Trophoblast cell (in vitro differentiated cells and primary cell): ENCODE measurements around the gene ANGPTL1.

Source experiments
- DNase-seq, 2 donors: peaks; one replicate each; pipeline ENCODE4 v3.0.0-alpha.2; 2016
- H2AFZ ChIP-seq: 2 replicates; pipeline ENCODE4 v1.6.1; 2013; ENCODE audit warnings: low read length, moderate library complexity, mild to moderate bottlenecking; ENCODE audit not compliant: insufficient read depth, poor library complexity
- H2AK5ac ChIP-seq: 2 replicates; pipeline ENCODE4 v1.6.1; 2013; ENCODE audit warnings: mild to moderate bottlenecking, low read length
- H2BK120ac ChIP-seq: 2 replicates; pipeline ENCODE4 v1.6.1; 2013; ENCODE audit warnings: low read length, mild to moderate bottlenecking, moderate library complexity; ENCODE audit not compliant: insufficient read depth, poor library complexity
- H2BK12ac ChIP-seq: 2 replicates; pipeline ENCODE4 v1.6.1; 2013; ENCODE audit warnings: mild to moderate bottlenecking, low read length, moderate library complexity
- H2BK5ac ChIP-seq: 2 replicates; pipeline ENCODE4 v1.6.1; 2013; ENCODE audit warnings: low read length, low read depth, moderate library complexity, mild to moderate bottlenecking; ENCODE audit not compliant: poor library complexity
- H3K14ac ChIP-seq: 2 replicates; pipeline ENCODE4 v1.6.1; 2013; ENCODE audit warnings: mild to moderate bottlenecking, low read length
- H3K18ac ChIP-seq: 2 replicates; pipeline ENCODE4 v1.6.1; 2013; ENCODE audit warnings: mild to moderate bottlenecking, low read length
- H3K23ac ChIP-seq: 2 replicates; pipeline ENCODE4 v1.6.1; 2013; ENCODE audit warnings: low read length
- H3K27ac ChIP-seq: 2 replicates; pipeline ENCODE4 v1.5.1; 2013; ENCODE audit warnings: low read depth, mild to moderate bottlenecking, inconsistent platforms, low read length, moderate library complexity
- H3K27me3 ChIP-seq: 2 replicates; pipeline ENCODE4 v1.6.1; 2013; ENCODE audit warnings: inconsistent platforms, mild to moderate bottlenecking, low read length, moderate library complexity; ENCODE audit not compliant: insufficient read depth
- H3K36me3 ChIP-seq, 2 experiments: 1 replicate in 1 of 2; 2 replicates in 1 of 2; pipeline ENCODE4 v1.6.1; 2013; ENCODE audit warnings: low read length in 2 of 2, mild to moderate bottlenecking in 2 of 2, moderate library complexity in 1 of 2; ENCODE audit not compliant: insufficient read depth in 2 of 2, control insufficient read depth in 1 of 2
- H3K4ac ChIP-seq: 2 replicates; pipeline ENCODE4 v1.6.1; 2013; ENCODE audit warnings: low read depth, mild to moderate bottlenecking, low read length, moderate library complexity
- H3K4me1 ChIP-seq, 2 experiments: 1 replicate in 1 of 2; 2 replicates in 1 of 2; pipeline ENCODE4 v1.6.1; 2013; ENCODE audit warnings: low read length in 2 of 2, mild to moderate bottlenecking in 2 of 2, moderate library complexity in 1 of 2; ENCODE audit not compliant: insufficient read depth in 2 of 2, control insufficient read depth in 1 of 2
- H3K4me2 ChIP-seq: 2 replicates; pipeline ENCODE4 v1.6.1; 2013; ENCODE audit warnings: inconsistent platforms, mild to moderate bottlenecking, low read length, moderate library complexity
- H3K4me3 ChIP-seq: 2 replicates; pipeline ENCODE4 v1.5.1; 2013; ENCODE audit warnings: mild to moderate bottlenecking, low read depth, low read length, inconsistent platforms
- H3K79me1 ChIP-seq: one replicate; pipeline ENCODE4 v1.6.1; 2013; ENCODE audit warnings: low read length
- H3K79me2 ChIP-seq: 2 replicates; pipeline ENCODE4 v1.6.1; 2013; ENCODE audit warnings: low read length, mild to moderate bottlenecking; ENCODE audit not compliant: control insufficient read depth, insufficient read depth, poor library complexity
- H3K9ac ChIP-seq: 2 replicates; pipeline ENCODE4 v1.6.1; 2013; ENCODE audit warnings: mild to moderate bottlenecking, low read length
- H3K9me3 ChIP-seq: 2 replicates; pipeline ENCODE4 v1.6.1; 2013; ENCODE audit warnings: low read depth, mild to moderate bottlenecking, control low read depth, inconsistent platforms, low read length; ENCODE audit not compliant: insufficient read depth
- H4K12ac ChIP-seq: 2 replicates; pipeline ENCODE4 v1.6.1; 2013; ENCODE audit warnings: low read depth, mild to moderate bottlenecking, low read length, moderate library complexity
- H4K8ac ChIP-seq: 2 replicates; pipeline ENCODE4 v1.6.1; 2013; ENCODE audit warnings: low read depth, mild to moderate bottlenecking, low read length, moderate library complexity
- H4K91ac ChIP-seq: one replicate; pipeline ENCODE4 v1.6.1; 2013; ENCODE audit warnings: low read depth, mild to moderate bottlenecking, low read length, moderate library complexity
- WGBS: extraction: QIAGEN DNeasy Blood & Tissue Kit; methylation state at CpG from one replicate; pipeline ENCODE4 v1.1.7; 2013; ENCODE audit warnings: missing lambda C conversion rate; ENCODE audit not compliant: insufficient read length, insufficient coverage; ENCODE audit errors: extremely low coverage; 5-methylcytosine and 5-hydroxymethylcytosine counted together

Gene ANGPTL1

DNA sequence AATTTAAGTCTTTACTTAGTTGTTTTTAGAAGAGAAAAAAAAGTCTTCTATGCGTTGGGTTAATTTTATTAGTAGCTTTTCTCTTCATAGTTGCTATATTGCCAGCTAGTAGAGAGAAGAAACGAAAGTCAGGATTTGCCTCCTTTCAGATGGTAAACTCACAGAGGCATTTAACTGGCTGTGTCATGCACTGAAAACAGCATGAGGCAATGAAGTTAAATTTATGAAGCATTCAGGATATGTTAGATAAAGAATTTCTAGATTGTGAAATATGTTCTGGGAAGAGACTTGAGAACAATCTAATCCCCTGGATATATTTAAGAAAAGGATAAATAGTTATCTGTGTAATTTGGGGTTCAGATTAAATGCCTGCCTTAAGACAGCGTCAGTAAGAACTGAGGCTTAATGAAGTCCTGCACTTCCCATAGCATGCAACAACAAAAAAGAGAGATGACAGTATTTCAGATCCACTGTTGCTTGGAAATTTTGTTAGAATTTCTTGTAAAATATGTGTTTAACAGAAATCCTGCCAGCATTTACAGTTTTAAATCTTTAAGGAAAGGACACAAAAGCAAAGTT lies 1.7 kb downstream of the ANGPTL1 start:
- Histone ChIP-seq H3K14ac (no peak overlapping the region), H3K27me3 (no peaks in the 10 kb centered on the region), H4K8ac (no peak overlapping the region), H3K4ac (no peak overlapping the region), H2AK5ac (no peak overlapping the region), H3K4me2 (no peak overlapping the region), H3K4me3 (no peak overlapping the region), H2BK120ac (no peak overlapping the region), H2BK12ac (no peak overlapping the region), H3K79me2 (no peaks in the 10 kb centered on the region), H3K27ac (no peak overlapping the region), H4K91ac (no peak overlapping the region), H3K79me1 (peaks cover 2% of the 10 kb centered on the region), H3K18ac (no peak overlapping the region), H2AFZ (no peak overlapping the region), H3K36me3 (no peaks in the 10 kb centered on the region), H3K23ac (no peak overlapping the region), H2BK5ac (no peak overlapping the region), H3K9me3 (no peaks in the 10 kb centered on the region), H3K9ac (no peak overlapping the region), H4K12ac (no peak overlapping the region), H3K4me1 (peaks cover 0 to 5% of the 10 kb centered on the region in 2 experiments)
- no CpG with 5 or more reads among the region's 3 CpGs for WGBS
- no peak for DNase-seq

DNA sequence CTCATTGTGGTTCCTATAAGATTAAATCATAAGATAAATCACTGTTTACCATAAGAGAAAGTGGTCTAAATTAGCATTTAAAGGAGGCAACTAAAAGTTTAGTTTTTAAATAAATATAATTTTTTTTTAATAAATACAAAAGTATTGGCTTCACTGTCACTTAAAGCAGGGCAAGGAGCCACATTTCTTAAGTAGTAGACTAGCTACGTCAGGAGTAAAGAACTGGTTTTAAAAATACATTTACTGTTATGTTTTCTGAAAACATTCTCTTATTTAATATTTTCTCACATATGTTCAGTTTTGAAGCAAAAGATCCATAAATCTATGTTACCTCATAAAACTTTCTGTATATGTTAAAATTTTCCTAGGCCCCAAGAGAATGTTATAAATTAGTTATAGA lies 2.2 kb downstream of the ANGPTL1 start:
- no peak overlapping the region for H2AK5ac ChIP-seq
- no peak overlapping the region for H4K12ac ChIP-seq
- H3K14ac ChIP-seq, result no peak overlapping the region
- no peak overlapping the region for H4K8ac ChIP-seq
- DNase-seq, result no peak
- no peak overlapping the region for H3K9ac ChIP-seq
- no peak overlapping the region for H2AFZ ChIP-seq
- H2BK120ac ChIP-seq, result no peak overlapping the region
- H3K79me1 ChIP-seq, result peaks cover 2% of the 10 kb centered on the region
- H3K4me1 ChIP-seq, result peaks cover 0 to 5% of the 10 kb centered on the region in 2 experiments
- H3K9me3 ChIP-seq, result no peaks in the 10 kb centered on the region
- H3K27me3 ChIP-seq, result no peaks in the 10 kb centered on the region
- no peak overlapping the region for H3K4me2 ChIP-seq
- no peak overlapping the region for H2BK12ac ChIP-seq
- WGBS, result no CpG with 5 or more reads among the region's 1 CpG
- H2BK5ac ChIP-seq, result no peak overlapping the region
- no peak overlapping the region for H3K27ac ChIP-seq
- H3K36me3 ChIP-seq, result no peaks in the 10 kb centered on the region
- H4K91ac ChIP-seq, result no peak overlapping the region
- H3K4me3 ChIP-seq, result no peak overlapping the region
- H3K23ac ChIP-seq, result no peak overlapping the region
- no peak overlapping the region for H3K4ac ChIP-seq
- H3K79me2 ChIP-seq, result no peaks in the 10 kb centered on the region
- H3K18ac ChIP-seq, result no peak overlapping the region

GRCh38 chr1:178867670-178868069 lies 3.2 kb downstream of the ANGPTL1 start:
- H2BK5ac ChIP-seq, result no peak overlapping the region

DNA sequence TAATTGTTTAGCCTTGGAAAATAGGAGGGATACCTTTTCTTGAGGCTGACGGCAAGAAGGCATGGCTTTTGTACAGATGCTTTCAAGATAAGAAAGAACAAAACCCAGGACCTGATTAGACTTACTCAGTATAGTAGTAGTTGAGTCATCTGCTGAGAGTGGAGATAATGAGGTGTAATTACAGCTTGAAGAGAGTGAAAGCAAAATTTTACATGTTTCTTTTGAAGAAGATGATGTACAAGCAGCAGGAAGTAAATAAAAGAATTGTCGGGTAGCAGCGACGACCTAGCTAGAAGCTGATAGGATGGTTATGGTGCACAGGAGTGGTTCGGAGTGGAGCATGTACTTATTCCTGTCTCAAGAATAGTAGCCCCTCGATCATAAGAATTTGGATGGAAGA lies 6.6 kb downstream of the ANGPTL1 start:
- Histone ChIP-seq H3K27me3 (no peaks in the 10 kb centered on the region), H2BK5ac (no peak overlapping the region), H2BK12ac (no peak overlapping the region), H2BK120ac (no peak overlapping the region), H3K9ac (no peak overlapping the region), H3K79me1 (peaks cover 4% of the 10 kb centered on the region), H3K9me3 (no peaks in the 10 kb centered on the region), H3K27ac (no peak overlapping the region), H3K14ac (no peak overlapping the region), H2AK5ac (no peak overlapping the region), H3K23ac (no peak overlapping the region), H3K18ac (no peak overlapping the region), H3K4me2 (no peak overlapping the region), H4K91ac (no peak overlapping the region), H2AFZ (no peak overlapping the region), H3K4me1 (peaks cover 0 to 2% of the 10 kb centered on the region in 2 experiments), H3K4me3 (no peak overlapping the region), H4K12ac (no peak overlapping the region), H4K8ac (no peak overlapping the region), H3K36me3 (no peaks in the 10 kb centered on the region), H3K4ac (no peak overlapping the region), H3K79me2 (no peaks in the 10 kb centered on the region)
- DNase-seq, result peak in 1 of 2 donors; percentile 11
- no CpG with 5 or more reads among the region's 6 CpGs for WGBS

More at GRCh38 chr1:178867670-178868069, 3.2 kb downstream of the ANGPTL1 start:
- no peak overlapping the region for H3K27ac ChIP-seq
- DNase-seq, result no peak
- H3K9me3 ChIP-seq, result no peaks in the 10 kb centered on the region
- no peak overlapping the region for H3K9ac ChIP-seq
- no peak overlapping the region for H3K18ac ChIP-seq
- H3K4me2 ChIP-seq, result no peak overlapping the region
- H3K36me3 ChIP-seq, result no peaks in the 10 kb centered on the region
- WGBS, result no CpG with 5 or more reads among the region's 5 CpGs
- H3K14ac ChIP-seq, result no peak overlapping the region
- H3K79me2 ChIP-seq, result no peaks in the 10 kb centered on the region
- no peak overlapping the region for H2BK12ac ChIP-seq
- H4K8ac ChIP-seq, result no peak overlapping the region
- no peak overlapping the region for H3K4me3 ChIP-seq
- no peak overlapping the region for H2BK120ac ChIP-seq
- H3K79me1 ChIP-seq, result peaks cover 4% of the 10 kb centered on the region
- H3K23ac ChIP-seq, result no peak overlapping the region
- peaks cover 0 to 5% of the 10 kb centered on the region in 2 experiments for H3K4me1 ChIP-seq
- H3K4ac ChIP-seq, result no peak overlapping the region
- no peak overlapping the region for H4K91ac ChIP-seq
- H2AFZ ChIP-seq, result no peak overlapping the region
- no peaks in the 10 kb centered on the region for H3K27me3 ChIP-seq
- H2AK5ac ChIP-seq, result no peak overlapping the region
- no peak overlapping the region for H4K12ac ChIP-seq
